Adrenal gland (tissue), 5 donors: Measurements from ENCODE around the gene LRP1B.

ENCODE experiments used
- CTCF ChIP-seq, 6 experiments: fragments of 450-650 bp in 4 of 6; fragments of 200-600 bp in 2 of 6; sonication (generic) in 1 of 6; IDR thresholded peaks; 1 replicate in 5 of 6; 2 replicates in 1 of 6; pipeline versions ENCODE4 v1.5.1 to v1.8.0; 2016 to 2021; ENCODE audit warnings: antibody characterized with exemption in 6 of 6, mild to moderate bottlenecking in 2 of 6, moderate library complexity in 1 of 6
- POLR2A ChIP-seq, 2 donors: fragments of 450-650 bp; IDR thresholded peaks; one replicate each; pipeline ENCODE4 v1.6.1; 2017; ENCODE audit warnings: antibody characterized with exemption in 2 of 2, mild to moderate bottlenecking in 2 of 2, moderate library complexity in 1 of 2
- donor health status: DM: no; HTN: no; CAD: no.

GRCh38 chr2:141967503-141967902 is 163.3 kb downstream of the LRP1B start:
- TF ChIP-seq CTCF (IDR thresholded peaks at IDR 0.05) (no peak), POLR2A (IDR thresholded peaks at IDR 0.05) (no peak)
